HG02763 (cell line): ENCODE measurements around the gene KCNIP3.
"Not testable (repeated sequence)": the region's sequence is repeated elsewhere in the genome, so short reads cannot be mapped to it uniquely, and the experiment has no call there.

ENCODE experiments used
- ATAC-seq: cut with Tn5 transposase; IDR thresholded peaks from one replicate; pipeline ENCODE4 v1.9.1; 2021; ENCODE audit warnings: mild to moderate bottlenecking, moderate library complexity; ENCODE audit not compliant: unreplicated experiment

The KCNIP3 gene

DNA sequence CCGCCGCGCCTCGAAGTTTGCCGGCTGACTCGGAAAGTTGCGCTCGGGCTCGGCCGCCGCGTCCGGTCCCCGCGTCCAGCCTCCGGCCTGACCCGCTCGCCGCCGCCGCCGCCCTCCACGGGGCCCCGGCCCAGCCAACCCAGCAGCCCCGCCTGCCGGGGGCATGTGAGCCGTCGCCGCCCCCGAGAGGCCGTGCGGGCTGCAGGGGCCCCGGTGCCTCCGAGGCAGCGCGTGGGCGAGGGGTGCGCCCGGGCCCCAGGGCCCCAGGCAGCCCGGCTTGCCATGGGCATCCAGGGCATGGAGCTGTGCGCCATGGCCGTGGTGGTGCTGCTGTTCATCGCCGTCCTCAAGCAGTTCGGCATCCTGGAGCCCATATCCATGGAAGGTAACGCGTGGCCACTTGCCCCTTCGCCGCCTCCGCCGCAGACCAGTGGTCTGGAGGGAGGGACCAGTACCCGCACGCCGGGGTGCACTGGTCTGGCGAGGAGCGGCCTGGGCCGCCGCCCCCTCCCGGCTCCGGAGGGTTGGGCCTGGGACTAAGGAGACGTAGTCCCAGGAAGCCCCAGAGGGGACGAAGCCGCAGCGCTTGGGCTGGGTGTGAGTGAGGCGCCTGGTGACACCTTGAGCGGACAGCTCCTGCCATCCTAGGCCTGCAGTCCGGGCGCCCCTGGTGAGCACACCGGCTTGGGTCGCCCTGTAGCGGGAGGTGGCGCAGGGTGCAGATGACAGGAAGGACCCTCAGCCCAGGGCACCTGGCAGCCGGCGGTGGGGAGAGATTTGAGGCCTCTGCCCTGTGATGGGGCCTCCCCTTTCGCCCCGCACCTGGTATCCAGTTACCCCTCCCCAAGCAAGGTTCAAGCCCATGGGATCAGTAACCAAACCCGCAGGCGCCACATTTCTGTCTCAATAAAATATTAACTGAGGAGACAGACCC lies 49.9 kb downstream of the KCNIP3 start:
- no peak for ATAC-seq

DNA sequence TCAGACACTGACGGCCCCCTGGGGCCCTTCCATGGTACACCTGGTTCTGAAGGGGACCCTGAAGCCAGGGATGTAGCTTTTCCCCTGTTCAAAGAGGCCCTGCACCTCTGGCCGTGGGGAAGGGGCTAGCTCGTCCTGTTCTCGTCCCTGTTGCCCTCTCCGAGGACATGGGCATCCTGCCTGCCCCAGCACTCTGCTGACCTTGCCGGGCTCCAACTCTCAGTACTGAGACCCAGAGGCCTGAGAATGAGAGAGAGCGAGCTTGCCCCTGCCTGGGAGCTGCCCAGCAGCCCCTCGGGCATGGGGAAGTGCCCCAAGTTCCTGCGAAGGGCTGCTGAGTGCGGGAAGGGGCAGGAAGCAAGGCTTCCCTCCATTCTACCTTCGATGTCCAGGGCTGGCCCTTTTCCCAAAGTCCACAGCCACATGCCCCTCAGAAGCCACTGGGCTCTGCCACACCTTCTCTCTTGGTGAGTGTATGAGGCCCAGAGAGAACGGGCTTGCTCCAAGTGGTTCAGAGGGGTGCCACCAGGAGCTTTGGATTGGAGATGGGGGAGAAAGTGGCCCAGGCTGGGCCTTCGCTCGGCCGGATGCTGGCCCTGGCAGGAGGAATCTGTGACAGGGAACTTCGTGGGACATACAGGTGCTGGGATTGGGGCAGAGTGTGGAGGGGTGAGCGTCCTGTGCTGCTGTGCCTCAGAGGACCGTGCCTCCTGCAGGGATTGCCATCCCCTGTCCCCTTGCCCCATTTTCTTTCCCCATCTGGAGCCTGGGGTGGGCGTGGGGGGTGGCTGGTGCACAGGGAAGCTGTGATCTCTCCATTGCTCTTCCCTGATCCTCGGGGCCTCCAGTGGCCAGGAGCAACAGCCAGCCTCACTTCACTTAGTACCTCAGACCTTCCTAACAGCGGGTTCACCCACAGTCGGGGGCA lies 50.8 kb downstream of the KCNIP3 start:
- no peak for ATAC-seq

DNA sequence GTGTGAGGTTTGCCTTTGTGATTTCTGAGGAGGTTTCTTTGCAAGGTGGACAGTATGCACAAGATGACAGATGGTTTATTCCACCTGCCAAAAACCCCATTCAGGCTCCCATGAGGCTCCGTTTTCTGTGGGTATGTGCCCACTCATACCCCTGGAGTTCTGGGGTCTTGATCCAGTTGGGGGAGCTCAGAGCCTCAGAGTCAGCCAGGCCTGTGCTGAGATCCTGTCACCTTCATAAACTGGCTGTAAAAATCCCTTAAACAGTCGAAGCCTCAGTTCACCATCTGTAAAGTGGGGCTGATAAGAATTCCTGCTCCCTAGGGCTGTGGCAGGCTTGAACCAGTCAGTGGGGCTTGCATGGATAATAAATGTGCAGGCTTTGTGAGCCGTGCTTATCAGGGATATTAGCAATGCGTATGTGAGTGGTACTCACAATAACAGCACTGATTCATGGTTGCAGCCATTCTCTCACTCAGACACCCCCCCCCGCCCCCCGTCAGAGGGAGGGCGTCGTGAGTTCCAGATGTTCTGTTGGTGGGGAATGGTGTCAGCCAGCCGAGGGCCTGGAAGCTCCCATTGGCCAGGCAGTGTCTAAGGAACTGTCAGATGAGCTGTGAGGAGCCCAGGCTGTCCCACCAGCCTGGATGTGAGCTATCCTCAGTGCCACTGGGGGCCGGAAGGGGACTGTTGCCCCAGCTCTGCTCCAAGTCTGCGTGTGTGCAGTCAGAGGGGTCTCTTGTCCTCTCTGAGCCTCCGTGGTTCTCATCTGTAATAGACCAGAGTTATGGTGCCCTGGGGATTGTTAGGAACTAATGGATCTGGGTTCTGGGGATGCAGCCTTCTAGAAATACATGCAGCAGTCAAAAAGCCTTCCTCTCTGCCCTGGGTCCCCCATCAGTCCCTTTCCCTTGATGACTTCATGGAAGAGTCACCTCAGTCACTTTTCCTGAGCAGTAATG lies 51.7 kb downstream of the KCNIP3 start:
- no peak for ATAC-seq

DNA sequence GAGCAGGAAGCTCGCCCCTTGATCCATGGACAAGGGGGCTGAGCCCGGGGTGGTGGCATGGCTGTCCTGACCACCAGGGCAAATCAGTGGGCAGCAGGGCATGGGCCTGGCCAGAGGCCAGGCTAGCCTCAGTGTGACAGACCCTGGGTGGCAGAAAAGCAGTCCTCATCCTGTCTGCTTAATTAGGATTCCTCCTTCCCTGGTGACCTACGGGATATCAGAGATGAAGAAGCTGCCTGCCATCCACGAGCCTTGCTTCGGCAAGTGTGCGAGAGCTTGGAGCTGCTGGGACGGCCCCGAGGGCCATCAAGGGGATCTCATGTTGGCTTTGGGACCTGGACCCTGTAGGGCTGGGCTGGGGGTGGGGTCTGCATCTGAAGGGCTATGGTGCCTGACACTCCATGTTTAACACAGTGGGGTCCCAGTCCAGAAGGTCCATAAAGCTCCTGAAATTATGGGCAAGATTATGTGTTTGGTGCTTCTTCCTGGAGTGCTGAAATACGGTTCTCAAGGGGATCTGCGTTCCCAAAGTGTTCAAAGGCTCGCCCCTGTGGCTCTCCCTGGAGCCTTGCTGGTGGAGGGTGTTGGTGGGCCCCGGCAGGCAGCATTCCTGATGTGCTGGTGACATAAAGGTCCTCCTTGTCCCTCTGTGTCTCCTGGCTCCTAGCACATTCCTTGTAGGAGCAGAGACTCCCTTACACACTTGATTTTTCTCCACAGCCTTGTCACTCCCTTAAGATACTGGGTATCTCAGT lies 52.6 kb downstream of the KCNIP3 start:
- no peak for ATAC-seq

DNA sequence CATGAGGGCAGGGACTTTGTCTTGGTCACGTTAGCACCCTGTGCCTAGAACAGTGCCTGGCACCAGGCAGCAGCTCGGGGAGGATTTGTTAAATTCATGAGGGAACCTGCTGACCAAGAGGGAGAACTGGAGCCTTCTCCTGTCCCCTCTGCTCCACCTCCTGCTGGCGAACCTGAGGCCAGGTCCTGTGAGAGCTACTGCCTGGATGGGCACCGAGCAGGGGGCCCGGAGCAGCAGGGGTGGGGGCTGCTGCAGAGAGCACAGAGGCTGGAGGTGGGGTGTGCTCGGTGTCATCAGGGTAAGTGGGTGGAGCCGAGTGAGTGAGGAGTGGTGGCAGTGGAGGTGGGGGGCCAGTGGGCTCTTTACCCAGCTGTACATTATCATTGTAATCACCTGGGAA lies 53.2 kb downstream of the KCNIP3 start:
- no peak for ATAC-seq

DNA sequence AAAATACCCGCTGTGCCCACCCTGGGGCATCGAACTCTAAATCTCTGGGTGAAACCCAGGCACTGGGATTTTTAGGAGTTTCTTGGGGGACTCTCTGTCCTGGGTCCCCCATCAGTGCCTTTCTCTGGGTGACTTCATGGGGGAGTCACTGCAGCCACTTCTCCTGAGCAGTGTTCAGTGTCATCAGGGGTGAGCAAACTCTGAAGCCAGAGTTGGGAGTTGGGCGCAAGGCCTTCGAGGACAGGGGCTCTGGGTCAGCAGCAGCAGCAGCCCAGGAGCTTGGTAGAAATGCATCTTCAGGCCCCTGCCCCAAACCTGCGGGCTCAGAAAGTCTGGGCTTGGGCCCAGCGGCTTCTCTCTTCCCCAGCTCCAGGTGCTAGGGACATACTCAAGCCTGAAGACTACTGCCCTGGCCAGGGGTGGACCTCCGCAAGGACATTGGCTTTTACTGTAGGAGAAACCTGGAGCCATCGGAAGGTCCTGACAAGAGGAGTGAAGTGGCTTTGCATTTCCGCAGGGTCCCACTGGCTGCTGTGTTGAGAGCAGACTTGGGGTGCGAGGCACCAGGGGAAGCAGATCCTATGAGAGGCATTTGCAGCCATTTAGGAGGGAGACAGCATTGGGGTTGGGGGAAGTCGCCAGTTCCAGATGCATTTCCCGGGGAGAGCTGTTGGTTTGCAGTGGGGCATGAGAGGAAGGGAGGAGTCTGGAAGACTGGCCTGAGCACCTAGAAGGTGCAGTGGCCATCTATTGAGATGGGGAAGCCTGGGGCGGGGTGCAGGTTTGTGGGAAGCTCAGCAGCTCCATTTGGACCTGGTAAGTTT lies 53.8 kb downstream of the KCNIP3 start:
- no peak for ATAC-seq

DNA sequence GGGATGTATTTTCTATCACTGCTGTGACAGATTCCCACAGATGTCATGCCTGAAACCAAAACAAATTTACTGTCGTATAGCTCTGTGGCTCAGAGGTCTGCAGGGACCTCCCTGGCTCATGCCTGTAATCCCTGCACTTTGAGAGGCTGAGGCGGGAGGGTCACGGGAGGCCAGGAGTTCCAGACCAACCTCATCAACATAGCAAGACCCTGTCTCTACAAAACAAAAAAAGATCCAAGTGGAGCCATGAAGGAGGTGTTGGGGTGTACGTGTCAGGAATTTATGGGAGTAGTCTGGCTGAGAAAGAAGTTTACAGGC lies 54.4 kb downstream of the KCNIP3 start:
- no peak for ATAC-seq

DNA sequence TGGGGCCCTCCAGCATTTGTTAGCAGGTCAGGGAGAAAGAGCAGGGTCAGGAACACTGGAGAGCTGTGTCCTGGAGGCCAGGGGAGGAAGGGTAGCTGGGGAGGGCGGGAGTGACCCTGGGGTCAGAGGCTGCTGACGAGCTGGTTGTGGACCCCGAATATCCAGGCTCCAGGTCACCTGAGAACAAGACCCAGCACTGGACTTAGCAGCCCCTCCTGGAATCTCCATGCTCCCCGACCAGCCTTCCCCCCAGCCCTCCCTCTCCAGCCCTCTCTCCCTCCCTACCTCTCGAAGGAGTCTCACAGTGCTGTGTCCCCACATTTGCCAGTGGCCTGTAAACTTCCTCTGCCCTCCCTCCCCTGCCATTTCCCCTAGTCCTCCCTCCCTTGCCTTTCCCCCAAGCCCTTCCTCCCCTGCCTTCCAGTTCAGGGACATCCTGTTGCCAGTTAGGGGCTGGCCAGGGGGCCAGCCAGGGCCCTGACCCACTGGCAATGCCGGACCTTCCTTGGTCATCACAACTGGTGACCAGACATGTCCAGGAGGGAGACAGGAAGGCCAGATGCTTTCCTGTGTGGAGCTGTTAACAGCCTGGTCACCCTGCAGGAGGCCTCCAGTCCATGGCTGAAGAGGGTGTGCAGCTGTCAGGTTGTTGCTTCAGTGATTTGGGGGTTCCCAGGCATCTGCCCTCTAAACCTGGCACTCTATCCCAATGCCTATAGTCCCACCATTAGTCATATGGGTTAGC lies 55.3 kb downstream of the KCNIP3 start:
- ATAC-seq, result no peak

DNA sequence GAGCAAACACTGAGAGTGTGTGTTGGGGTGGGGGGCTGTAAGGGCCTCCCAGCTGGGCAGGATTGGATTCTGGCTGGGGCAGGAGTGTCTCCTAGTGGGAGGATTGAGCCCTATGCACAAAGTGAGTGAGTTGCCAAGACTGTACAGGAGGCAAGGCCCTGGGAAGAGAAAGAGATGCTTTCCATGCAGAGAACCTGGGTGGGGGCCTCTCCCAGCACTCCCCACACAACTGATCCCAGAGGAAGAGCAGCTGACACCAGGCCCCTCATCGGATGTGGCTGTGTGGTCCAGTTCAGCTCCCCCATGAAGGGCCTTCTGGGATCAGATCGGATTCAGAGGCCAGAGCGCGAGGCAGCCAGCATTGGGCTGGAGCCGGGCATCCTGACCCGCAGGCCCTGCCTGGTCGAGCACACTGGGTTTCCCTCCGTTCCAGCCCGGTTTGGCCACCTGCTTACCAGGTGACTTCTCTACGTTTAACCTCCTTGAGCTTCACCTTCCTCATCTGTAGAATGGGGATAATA lies 56.0 kb downstream of the KCNIP3 start:
- ATAC-seq, result no peak

DNA sequence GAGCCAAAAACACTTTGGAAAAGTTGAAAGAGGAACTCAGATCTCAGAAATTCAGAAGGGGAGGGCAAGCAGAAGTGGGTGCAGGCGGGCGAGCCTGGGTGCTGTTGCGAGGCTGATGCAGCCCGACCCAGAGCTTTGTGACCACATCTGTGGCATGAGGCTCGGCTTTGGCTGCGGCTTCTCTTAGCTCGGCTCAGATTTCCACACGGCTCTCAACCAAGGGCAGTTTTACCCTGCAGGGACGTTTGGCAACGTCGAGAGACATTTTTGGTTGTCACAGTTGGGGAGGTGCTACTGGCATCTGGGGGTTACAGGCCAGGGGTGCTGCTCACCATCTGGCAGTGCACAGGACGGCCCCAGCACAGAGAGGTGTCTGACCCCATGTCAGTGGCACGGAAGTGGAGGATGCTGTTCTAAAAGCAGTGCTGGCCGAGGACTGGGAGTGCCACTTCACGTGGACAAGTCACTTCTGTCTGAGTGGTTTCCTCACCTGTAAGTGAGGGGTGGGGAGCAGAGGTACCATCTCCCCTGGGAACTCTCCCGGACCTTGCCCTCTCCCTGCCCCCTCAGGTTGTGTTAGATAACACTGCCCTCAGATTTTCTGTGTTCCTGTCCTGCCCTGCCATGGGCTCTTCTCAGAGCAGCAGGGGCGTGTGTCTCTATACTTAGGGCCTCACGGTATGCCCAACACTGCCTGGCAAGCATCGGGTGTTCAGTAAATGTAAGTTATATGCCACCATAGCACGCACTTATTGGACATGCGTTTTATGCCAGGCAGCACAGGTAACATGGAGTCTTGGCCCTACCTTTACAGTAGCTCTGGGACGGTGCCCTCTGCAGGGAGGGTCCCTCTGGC lies 56.7 kb downstream of the KCNIP3 start:
- ATAC-seq, result no peak

DNA sequence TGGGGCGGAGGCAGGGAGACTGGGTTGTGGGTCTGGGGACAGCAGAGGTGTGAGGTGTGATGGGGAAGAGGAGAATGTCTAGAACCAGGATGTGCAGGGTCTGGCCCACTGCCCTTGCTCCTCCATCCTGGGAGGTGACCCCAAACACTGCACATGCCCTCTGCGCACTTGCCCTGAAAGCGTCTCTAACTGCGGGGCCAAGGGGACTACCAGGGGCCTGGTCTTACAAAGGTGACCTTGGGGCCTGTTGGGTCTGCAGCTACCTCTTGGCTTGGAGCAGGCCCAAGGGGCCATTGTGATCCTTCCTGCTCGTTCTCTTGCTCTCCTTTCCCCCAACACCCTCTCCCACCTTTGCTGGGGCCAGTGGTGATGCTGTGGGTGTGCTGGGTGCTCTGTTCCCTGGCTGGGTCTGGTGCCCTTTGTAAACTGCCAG lies 57.3 kb downstream of the KCNIP3 start:
- ATAC-seq, result no peak

DNA sequence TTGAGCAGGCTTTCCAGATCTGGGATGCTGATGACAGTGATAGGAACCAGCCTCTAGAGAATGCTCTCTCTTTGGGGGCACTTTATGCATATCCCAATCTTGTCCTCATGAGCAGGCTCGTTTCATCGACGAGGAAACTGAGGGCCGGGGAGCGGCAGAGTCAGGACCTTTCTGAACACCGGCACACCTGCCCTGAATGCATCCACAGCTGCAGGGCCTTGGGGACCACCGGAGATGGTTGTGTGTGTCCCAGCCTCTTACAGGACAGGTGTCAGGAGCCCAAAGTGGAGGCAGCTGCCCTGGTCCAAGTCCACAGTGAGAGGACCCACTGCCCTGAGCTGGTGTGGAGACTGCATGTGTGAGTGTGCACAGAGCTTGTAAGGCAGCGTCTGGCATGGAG lies 57.8 kb downstream of the KCNIP3 start:
- no peak for ATAC-seq

DNA sequence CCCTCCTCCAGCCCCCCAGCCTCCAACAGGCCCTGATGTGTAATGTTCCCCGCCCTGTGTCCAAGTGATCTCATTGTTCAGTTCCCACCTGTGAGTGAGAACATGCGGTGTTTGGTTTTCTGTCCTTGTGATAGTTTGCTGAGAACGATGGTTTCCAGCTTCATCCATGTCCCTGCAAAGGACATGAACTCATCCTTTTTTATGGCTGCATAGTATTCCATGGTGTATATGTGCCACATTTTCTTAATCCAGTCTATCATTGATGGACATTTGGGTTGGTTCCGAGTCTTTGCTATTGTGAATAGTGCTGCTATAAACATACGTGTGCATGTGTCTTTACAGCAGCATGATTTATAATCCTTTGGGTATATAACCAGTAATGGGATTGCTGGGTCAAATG lies 58.3 kb downstream of the KCNIP3 start:
- not testable (repeated sequence) for ATAC-seq

DNA sequence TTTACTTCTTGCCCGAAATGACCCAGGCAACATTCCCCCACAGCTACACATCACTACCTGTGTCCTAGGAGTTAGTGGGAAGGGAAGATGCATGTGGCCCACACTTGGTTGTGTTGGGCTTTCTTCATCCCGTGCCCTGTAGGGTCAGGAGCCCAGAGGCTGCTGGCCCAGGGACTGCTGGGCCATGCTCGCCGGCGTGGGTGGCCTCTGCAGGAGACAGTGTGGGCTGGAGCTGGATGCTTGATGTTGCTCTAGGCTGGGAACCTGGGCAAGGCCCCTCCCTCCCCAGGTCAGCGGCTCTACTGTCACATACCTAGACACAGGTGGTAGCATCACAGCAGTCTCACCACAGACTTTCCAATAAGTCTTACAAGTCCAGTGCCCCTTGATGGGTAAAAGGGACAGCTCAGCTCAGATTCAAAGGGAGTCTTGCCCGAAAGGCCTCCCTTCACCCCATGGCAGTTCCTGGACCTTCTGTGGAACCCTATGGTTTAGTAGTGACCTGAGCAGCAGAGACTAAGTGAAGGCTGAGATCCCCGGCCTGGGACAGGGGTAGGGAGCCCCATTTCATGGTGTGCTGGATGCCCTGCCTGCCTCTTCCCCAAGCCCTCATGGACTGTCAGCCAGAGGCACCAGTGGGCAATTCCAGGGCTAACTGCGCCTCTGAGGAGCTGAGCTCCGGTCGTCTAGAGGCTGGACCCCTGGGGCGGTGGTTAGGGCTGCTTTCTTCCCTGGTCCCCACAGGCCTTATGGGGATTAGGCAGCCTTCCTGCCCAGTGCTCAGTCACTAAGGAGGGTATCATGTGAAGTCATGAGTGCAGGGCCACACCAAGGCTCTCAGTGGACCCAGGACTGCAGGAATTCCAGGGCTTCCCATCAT lies 59.9 kb downstream of the KCNIP3 start:
- ATAC-seq, result no peak

DNA sequence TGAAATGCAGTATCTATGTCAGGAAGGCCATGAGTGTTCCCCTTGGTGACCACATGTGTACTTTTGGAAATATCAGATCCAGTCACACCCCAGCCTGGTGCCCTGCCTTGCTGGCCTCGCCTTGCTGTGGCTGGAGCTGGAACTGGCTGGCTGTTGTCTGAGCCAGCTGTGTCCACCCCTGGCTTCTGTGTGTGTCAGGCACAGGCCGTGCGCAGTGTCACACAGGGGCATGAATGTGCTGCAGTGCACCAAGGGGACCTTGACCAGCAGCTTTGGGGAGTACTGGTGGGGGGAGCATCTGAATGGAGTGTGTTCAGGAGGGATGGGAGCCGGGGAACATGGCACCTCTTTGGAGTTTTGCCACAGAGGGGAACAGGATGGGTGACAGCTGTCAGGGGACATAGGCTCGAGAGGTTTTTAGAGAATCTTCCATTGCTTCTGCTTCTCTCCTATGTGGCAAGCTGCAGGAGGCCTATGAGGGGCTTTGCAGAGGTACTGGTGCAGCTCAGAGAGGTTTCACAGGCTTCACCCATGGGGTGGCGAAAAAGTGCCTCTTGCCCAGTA lies 60.7 kb downstream of the KCNIP3 start:
- no peak for ATAC-seq

DNA sequence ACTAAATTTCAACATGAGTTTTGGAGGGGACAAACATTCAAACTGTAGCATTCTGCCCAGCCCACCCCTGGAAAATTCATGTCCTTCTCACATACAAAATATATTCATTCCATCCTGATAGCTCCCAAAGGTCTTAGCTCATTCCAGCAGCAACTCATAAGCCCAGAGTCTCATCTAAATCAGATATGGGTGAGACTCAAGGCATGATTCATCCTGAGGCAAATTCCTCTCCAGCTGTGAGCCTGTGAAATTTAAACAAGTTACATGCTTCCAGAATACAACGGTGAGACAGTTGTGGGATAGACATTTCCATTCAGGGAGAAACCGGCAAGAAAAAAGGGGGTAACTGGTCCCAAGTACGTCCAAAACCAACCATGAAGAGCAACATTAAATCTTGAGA lies 61.9 kb downstream of the KCNIP3 start:
- ATAC-seq, result no peak
